Loucy (cell line): Measurements from ENCODE around the gene NDUFB10.

Experiments used
- H2AFZ ChIP-seq: fragments of 200-600 bp; sonication (generic); 2 replicates; pipeline ENCODE4 v1.6.0; 2016; ENCODE audit warnings: antibody characterized with exemption, mild to moderate bottlenecking, low read length, moderate library complexity
- H3F3A ChIP-seq: fragments of 200-600 bp; 2 replicates; pipeline ENCODE4 v1.6.0; 2016; ENCODE audit warnings: antibody characterized with exemption, low read depth, mild to moderate bottlenecking
- H3K27me3 ChIP-seq: fragments of 200-600 bp; sonication (generic); 2 replicates; pipeline ENCODE4 v1.6.1; 2014; ENCODE audit warnings: low read length, mild to moderate bottlenecking; ENCODE audit not compliant: insufficient read depth, poor library complexity, severe bottlenecking
- H3K36me3 ChIP-seq: fragments of 200-600 bp; sonication (generic); 2 replicates; pipeline ENCODE4 v1.6.1; 2016; ENCODE audit warnings: low read length; ENCODE audit not compliant: insufficient read depth
- H3K4me1 ChIP-seq: fragments of 200-600 bp; sonication (generic); 2 replicates; pipeline ENCODE4 v1.5.1; 2014; ENCODE audit warnings: low read length, mild to moderate bottlenecking; ENCODE audit not compliant: insufficient read depth, poor library complexity, severe bottlenecking
- H3K4me2 ChIP-seq: fragments of 200-600 bp; sonication (generic); 2 replicates; pipeline ENCODE4 v1.6.0; 2014; ENCODE audit warnings: antibody characterized with exemption, low read length, low read depth, mild to moderate bottlenecking; ENCODE audit not compliant: poor library complexity, severe bottlenecking
- H3K4me3 ChIP-seq: fragments of 200-600 bp; sonication (generic); 2 replicates; pipeline ENCODE4 v1.5.1; 2014; ENCODE audit warnings: low read length, mild to moderate bottlenecking, mixed read lengths; ENCODE audit not compliant: poor library complexity, severe bottlenecking
- H3K79me2 ChIP-seq: fragments of 200-600 bp; sonication (generic); 2 replicates; pipeline ENCODE4 v1.6.1; 2014; ENCODE audit warnings: low read length; ENCODE audit not compliant: insufficient read depth
- H3K9ac ChIP-seq: fragments of 200-600 bp; sonication (generic); 2 replicates; pipeline ENCODE4 v1.6.0; 2014; ENCODE audit warnings: mild to moderate bottlenecking, low read depth, low read length, moderate library complexity; ENCODE audit not compliant: poor library complexity, severe bottlenecking
- H3K9me2 ChIP-seq: fragments of 200-600 bp; sonication (generic); replicated peaks from 2 replicates; pipeline ENCODE4 v1.6.1; 2016; ENCODE audit warnings: low read depth, low read length, mixed read lengths
- H3K9me3 ChIP-seq: fragments of 200-600 bp; sonication (generic); 2 replicates; pipeline ENCODE4 v1.6.1; 2014; ENCODE audit warnings: mild to moderate bottlenecking, antibody characterized with exemption, low read length, low read depth; ENCODE audit not compliant: insufficient read depth
- H4K20me1 ChIP-seq: fragments of 200-600 bp; sonication (generic); 2 replicates; pipeline ENCODE4 v1.6.0; 2014; ENCODE audit warnings: antibody characterized with exemption, low read length, mild to moderate bottlenecking; ENCODE audit not compliant: insufficient read depth, poor library complexity, severe bottlenecking
- EZH2phosphoT487 ChIP-seq: fragments of 200-600 bp; IDR thresholded peaks from 2 replicates; pipeline ENCODE4 v1.6.1; 2018; ENCODE audit warnings: antibody characterized with exemption, mild to moderate bottlenecking, moderate library complexity, borderline replicate concordance
- TF ChIP-seq, protein P1 (sequence below): fragments of 200-600 bp; sonication (generic); conservative IDR thresholded peaks from 2 replicates; pipeline ENCODE4 v1.5.1; 2014; ENCODE audit warnings: mild to moderate bottlenecking, antibody characterized with exemption, low read length

Gene NDUFB10

DNA sequence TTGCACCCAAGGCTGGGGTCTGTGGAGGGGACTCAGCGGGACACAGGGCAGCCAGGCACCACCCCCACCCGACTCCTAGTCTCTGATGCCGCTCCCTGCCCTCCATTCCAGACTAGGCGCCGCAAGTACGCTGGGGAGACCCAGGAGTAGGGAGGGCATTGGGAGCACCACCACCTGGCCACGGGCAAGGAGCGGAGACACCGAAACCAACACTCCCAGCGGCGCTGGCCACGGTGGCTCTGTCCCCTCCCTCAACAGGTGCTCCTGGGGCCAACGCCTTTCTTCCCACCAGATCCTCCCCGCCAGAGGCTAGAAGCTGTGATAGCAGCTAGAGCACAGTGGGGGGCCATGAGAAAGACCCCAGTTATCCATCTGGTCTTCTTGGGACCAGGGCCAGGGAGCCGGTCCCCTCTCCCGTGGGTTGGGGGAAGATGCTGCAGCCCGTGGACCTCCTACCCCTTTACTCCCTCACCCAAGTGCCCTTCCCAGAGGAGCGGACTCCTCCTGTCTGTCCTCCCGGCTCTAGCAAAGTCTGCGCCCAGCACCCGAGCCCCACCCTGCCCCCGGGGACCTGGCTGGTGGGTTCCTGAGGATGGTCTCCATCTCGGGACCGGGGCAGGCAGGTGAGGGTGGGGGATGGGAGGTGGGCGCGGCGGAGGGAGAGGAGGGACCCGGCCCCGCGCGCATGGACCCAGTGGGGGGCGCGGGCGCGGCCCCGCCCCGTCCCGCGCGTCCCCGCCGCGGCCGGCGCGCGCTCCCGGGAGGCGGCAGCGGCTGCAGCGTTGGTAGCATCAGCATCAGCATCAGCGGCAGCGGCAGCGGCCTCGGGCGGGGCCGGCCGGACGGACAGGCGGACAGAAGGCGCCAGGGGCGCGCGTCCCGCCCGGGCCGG lies 30.1 kb downstream of the NDUFB10 start, which contains the start of gene SYNGR3:
TSS of gene SYNGR3 (plus strand) at position 762 of the 892 bp plus-strand sequence. CDS start 133 bp downstream, outside the sequence.
- no peaks in the 10 kb centered on the region for H3K9me3 ChIP-seq

DNA sequence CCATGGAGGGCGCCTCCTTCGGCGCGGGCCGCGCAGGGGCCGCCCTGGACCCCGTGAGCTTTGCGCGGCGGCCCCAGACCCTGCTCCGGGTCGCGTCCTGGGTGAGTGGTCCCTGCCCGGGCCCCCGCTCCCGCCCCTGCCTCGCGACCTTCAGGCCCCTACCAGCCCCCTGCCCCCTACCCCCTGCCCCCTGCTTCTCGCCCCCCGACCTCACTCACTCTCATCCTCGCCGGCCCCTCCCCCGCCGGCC lies 30.7 kb downstream of the NDUFB10 start:
- H3K9me3 ChIP-seq, result no peaks in the 10 kb centered on the region
- H3K4me2 ChIP-seq, result no peak overlapping the region
- peaks cover 13% of the 10 kb centered on the region for H3K79me2 ChIP-seq
- no peaks in the 10 kb centered on the region; the same call in 1 of the 2 replicates for H3K36me3 ChIP-seq
- no peaks in the 10 kb centered on the region for H3K9me2 ChIP-seq
- no peak overlapping the region for H3K4me3 ChIP-seq
- no peak overlapping the region for H3K9ac ChIP-seq
- H3F3A ChIP-seq, result no peaks in the 10 kb centered on the region
- H3K27me3 ChIP-seq, result no peaks in the 10 kb centered on the region
- H3K4me1 ChIP-seq, result no peaks in the 10 kb centered on the region
- H2AFZ ChIP-seq, result no peak overlapping the region
- H4K20me1 ChIP-seq, result no peaks in the 10 kb centered on the region
- TF ChIP-seq, protein P1, sequence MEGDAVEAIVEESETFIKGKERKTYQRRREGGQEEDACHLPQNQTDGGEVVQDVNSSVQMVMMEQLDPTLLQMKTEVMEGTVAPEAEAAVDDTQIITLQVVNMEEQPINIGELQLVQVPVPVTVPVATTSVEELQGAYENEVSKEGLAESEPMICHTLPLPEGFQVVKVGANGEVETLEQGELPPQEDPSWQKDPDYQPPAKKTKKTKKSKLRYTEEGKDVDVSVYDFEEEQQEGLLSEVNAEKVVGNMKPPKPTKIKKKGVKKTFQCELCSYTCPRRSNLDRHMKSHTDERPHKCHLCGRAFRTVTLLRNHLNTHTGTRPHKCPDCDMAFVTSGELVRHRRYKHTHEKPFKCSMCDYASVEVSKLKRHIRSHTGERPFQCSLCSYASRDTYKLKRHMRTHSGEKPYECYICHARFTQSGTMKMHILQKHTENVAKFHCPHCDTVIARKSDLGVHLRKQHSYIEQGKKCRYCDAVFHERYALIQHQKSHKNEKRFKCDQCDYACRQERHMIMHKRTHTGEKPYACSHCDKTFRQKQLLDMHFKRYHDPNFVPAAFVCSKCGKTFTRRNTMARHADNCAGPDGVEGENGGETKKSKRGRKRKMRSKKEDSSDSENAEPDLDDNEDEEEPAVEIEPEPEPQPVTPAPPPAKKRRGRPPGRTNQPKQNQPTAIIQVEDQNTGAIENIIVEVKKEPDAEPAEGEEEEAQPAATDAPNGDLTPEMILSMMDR, result no peak

More for the DNA sequence above, 30.1 kb downstream of the NDUFB10 start, which contains the start of gene SYNGR3:
- Histone ChIP-seq H3K9ac (no peak within 1 kb of the TSS), H3F3A (no peaks in the 10 kb centered on the region), H3K4me1 (no peaks in the 10 kb centered on the region), H3K4me3 (no peak within 1 kb of the TSS), H2AFZ (no peak within 1 kb of the TSS), H3K36me3 (no peaks in the 10 kb centered on the region; the same call in 1 of the 2 replicates), H3K79me2 (peaks cover 19% of the 10 kb centered on the region), H3K27me3 (no peaks in the 10 kb centered on the region), H4K20me1 (no peaks in the 10 kb centered on the region), H3K4me2 (no peak within 1 kb of the TSS), H3K9me2 (no peaks in the 10 kb centered on the region)
- TF ChIP-seq, protein P1, result no peak
- TF ChIP-seq EZH2phosphoT487, result no peak

DNA sequence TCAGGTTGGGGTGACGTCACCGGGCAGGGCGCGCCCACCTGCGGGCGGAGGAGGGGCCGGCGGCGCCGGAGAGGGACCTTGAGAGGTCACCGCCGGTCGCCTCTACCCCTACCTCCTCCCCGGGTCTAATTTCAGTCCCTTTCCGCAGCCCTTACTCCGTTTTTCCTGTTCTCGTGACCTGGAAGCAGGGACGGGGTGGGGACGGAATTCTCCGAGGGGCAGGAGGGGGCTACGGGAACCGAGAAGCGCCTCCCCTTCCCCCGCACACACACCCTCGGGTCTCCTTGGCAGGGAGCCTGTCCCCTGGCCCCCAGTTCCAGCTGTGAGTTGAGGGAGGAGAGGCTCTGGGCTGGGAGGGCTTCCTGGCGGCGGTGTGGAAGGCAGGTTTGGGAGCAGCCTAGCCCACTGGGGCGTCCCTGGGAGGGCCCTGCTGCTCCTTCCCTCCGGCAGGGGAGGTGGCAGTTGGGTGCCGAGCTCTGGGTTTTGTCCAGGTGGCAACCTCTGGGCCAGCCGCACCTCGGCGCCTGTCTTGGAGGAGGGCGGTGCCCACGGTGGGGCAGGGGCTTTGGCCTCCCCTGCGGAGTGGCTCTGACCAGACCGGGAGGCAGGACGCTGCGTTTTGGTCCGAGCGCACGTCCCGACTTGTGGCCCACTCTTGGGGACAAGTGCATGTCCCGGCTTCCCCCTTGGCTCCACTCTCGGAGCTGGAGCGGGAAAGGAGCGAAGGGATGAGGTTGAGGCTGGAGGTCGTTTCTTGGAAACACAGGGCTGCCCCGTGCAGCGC lies 31.2 kb downstream of the NDUFB10 start:
- Histone ChIP-seq H3K9me2 (no peaks in the 10 kb centered on the region), H2AFZ (no peak overlapping the region), H3K4me1 (no peaks in the 10 kb centered on the region), H3K4me3 (no peak overlapping the region), H4K20me1 (no peaks in the 10 kb centered on the region), H3K9me3 (no peaks in the 10 kb centered on the region), H3K4me2 (no peak overlapping the region), H3K36me3 (no peaks in the 10 kb centered on the region; the same call in 1 of the 2 replicates), H3F3A (no peaks in the 10 kb centered on the region), H3K9ac (no peak overlapping the region), H3K79me2 (peaks cover 8% of the 10 kb centered on the region; the same call in 1 of the 2 replicates), H3K27me3 (no peaks in the 10 kb centered on the region)
- TF ChIP-seq, protein P1, result no peak
- no peak for TF ChIP-seq EZH2phosphoT487
